ENCODE measurements around the gene RAI1. TPM values are rescaled to one million over a fixed set of nuclear protein-coding genes. Genes with fewer than 3 reads are reported as not detected.

Gene RAI1
- total RNA-seq, 1 experiment from 2014 or later = 46.8 TPM

- H3K27ac ChIP-seq (ENCODE audit: low read depth, low read length, poor library complexity, severe bottlenecking) = peak overlapping the region; percentile 86
- TF ChIP-seq, protein P1, sequence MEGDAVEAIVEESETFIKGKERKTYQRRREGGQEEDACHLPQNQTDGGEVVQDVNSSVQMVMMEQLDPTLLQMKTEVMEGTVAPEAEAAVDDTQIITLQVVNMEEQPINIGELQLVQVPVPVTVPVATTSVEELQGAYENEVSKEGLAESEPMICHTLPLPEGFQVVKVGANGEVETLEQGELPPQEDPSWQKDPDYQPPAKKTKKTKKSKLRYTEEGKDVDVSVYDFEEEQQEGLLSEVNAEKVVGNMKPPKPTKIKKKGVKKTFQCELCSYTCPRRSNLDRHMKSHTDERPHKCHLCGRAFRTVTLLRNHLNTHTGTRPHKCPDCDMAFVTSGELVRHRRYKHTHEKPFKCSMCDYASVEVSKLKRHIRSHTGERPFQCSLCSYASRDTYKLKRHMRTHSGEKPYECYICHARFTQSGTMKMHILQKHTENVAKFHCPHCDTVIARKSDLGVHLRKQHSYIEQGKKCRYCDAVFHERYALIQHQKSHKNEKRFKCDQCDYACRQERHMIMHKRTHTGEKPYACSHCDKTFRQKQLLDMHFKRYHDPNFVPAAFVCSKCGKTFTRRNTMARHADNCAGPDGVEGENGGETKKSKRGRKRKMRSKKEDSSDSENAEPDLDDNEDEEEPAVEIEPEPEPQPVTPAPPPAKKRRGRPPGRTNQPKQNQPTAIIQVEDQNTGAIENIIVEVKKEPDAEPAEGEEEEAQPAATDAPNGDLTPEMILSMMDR (conservative IDR thresholded peaks at IDR 0.05; ENCODE audit: low read depth, low read length) = no peak
- TF ChIP-seq EZH2 (IDR thresholded peaks at IDR 0.05; ENCODE audit: borderline replicate concordance, low read depth, low read length, poor library complexity, severe bottlenecking) = no peak
- peaks cover 48% of the 10 kb centered on the region for H3K4me1 ChIP-seq (ENCODE audit: insufficient read depth, low read length, poor library complexity, severe bottlenecking)
- POLR2A ChIA-PET (ENCODE audit: low non-redundant PET) = interaction anchor here (0.6 kb wide), 1 partner anchor 102 kb away, joined by 9 read pairs; no protein-coding TSS in a partner anchor
- DNase-seq (ENCODE audit: low spot score) = no peak
- no peaks in the 10 kb centered on the region for H3K27me3 ChIP-seq (replicated peaks; ENCODE audit: insufficient read depth, low read depth, low read length, poor library complexity)
- no peaks in the 10 kb centered on the region for H3K9me3 ChIP-seq (ENCODE audit: low read depth, low read length, poor library complexity, severe bottlenecking)
- CTCF ChIA-PET = interaction anchor here (1.0 kb wide), 1 partner anchor 19 kb away, joined by 3 read pairs; no protein-coding TSS in a partner anchor
- no TSS peak for BruUV-seq (replicated peaks)
- no peak overlapping the region for H3K4me3 ChIP-seq (ENCODE audit: low read depth, low read length, poor library complexity, severe bottlenecking)
- no peaks in the 10 kb centered on the region for H3K36me3 ChIP-seq (ENCODE audit: insufficient read depth, low read length, poor library complexity, severe bottlenecking)
- intact Hi-C loops (cut with micrococcal nuclease; ENCODE audit: unreplicated experiment) = no loop called here
These were observed 159.7 kb downstream of the RAI1 start for GRCh38 chr17:17840751-17841591.

- CTCF ChIA-PET = interaction anchor here (1.0 kb wide), 1 partner anchor 18 kb away, joined by 3 read pairs; no protein-coding TSS in a partner anchor
- Histone ChIP-seq H3K9me3 (ENCODE audit: low read depth, low read length, poor library complexity, severe bottlenecking) (no peaks in the 10 kb centered on the region), H3K4me3 (ENCODE audit: low read depth, low read length, poor library complexity, severe bottlenecking) (no peak overlapping the region), H3K27ac (ENCODE audit: low read depth, low read length, poor library complexity, severe bottlenecking) (peak overlapping the region; percentile 86), H3K27me3 (replicated peaks; ENCODE audit: insufficient read depth, low read depth, low read length, poor library complexity) (no peaks in the 10 kb centered on the region), H3K36me3 (ENCODE audit: insufficient read depth, low read length, poor library complexity, severe bottlenecking) (no peaks in the 10 kb centered on the region), H3K4me1 (ENCODE audit: insufficient read depth, low read length, poor library complexity, severe bottlenecking) (peaks cover 48% of the 10 kb centered on the region)
- intact Hi-C loops (cut with micrococcal nuclease; ENCODE audit: unreplicated experiment) = no loop called here
- no peak for TF ChIP-seq EZH2 (IDR thresholded peaks at IDR 0.05; ENCODE audit: borderline replicate concordance, low read depth, low read length, poor library complexity, severe bottlenecking)
- TF ChIP-seq, protein P1 (conservative IDR thresholded peaks at IDR 0.05; ENCODE audit: low read depth, low read length) = no peak
- DNase-seq (ENCODE audit: low spot score) = no peak
- POLR2A ChIA-PET (ENCODE audit: low non-redundant PET) = interaction anchor here (0.6 kb wide), 1 partner anchor 237 kb away, joined by 3 read pairs; no protein-coding TSS in a partner anchor
- no TSS peak for BruUV-seq (replicated peaks)
These were observed 160.4 kb downstream of the RAI1 start for GRCh38 chr17:17841601-17842025.

DNA sequence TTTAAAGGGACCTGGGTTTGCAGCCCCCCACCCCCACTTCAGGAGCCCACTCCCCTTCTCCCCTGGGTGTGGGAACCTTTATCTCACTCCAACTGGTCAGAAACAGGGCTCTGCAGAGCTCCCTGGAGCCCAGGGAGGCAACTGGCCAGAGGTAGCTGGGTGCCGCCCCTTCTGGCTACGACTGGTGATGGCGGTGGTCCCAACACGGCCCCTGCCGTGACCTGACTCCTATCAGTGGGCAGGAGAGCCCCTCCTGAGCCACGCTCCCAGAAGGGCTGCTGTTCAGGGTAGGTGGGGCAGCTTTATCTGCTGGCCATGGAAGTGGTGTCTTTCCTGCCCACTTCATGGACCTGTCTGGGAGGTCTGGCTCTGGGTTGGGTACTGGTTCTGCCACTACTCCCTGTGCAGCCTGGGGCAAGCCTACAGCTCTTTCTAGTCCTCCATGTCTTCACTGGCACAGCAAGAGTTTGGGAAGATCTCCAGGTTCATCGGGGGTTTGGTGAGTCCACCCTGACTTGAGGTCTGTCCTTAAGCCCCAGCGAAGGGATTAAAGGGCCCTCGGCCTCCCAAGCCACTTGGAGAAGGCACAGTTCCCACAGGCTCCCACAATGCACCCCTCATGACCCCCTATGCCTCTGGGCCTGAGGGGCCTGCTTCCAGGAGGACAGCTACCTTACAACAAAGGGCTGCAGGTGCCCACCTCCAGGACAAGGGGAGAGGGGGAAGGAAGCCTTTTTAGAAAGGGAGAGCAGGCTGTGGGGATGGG, 161.0 kb downstream of the RAI1 start:
- H3K27ac ChIP-seq (ENCODE audit: low read depth, low read length, poor library complexity, severe bottlenecking) = peak overlapping the region; percentile 86
- POLR2A ChIA-PET (ENCODE audit: low non-redundant PET) = interaction anchor here (0.6 kb wide), 1 partner anchor 236 kb away, joined by 3 read pairs; no protein-coding TSS in a partner anchor
- no peak for TF ChIP-seq EZH2 (IDR thresholded peaks at IDR 0.05; ENCODE audit: borderline replicate concordance, low read depth, low read length, poor library complexity, severe bottlenecking)
- TF ChIP-seq, protein P1 (conservative IDR thresholded peaks at IDR 0.05; ENCODE audit: low read depth, low read length) = no peak
- intact Hi-C loops (cut with micrococcal nuclease; ENCODE audit: unreplicated experiment) = no loop called here
- peaks cover 44% of the 10 kb centered on the region for H3K4me1 ChIP-seq (ENCODE audit: insufficient read depth, low read length, poor library complexity, severe bottlenecking)
- CTCF ChIA-PET = interaction anchor here (1.0 kb wide), 1 partner anchor 18 kb away, joined by 3 read pairs; no protein-coding TSS in a partner anchor
- no peaks in the 10 kb centered on the region for H3K27me3 ChIP-seq (replicated peaks; ENCODE audit: insufficient read depth, low read depth, low read length, poor library complexity)
- H3K36me3 ChIP-seq (ENCODE audit: insufficient read depth, low read length, poor library complexity, severe bottlenecking) = no peaks in the 10 kb centered on the region
- DNase-seq (ENCODE audit: low spot score) = no peak
- no peak overlapping the region for H3K4me3 ChIP-seq (ENCODE audit: low read depth, low read length, poor library complexity, severe bottlenecking)
- no TSS peak for BruUV-seq (replicated peaks)
- H3K9me3 ChIP-seq (ENCODE audit: low read depth, low read length, poor library complexity, severe bottlenecking) = no peaks in the 10 kb centered on the region
